Measurements from ENCODE around the gene SLC27A3.

SLC27A3 gene, protein sequence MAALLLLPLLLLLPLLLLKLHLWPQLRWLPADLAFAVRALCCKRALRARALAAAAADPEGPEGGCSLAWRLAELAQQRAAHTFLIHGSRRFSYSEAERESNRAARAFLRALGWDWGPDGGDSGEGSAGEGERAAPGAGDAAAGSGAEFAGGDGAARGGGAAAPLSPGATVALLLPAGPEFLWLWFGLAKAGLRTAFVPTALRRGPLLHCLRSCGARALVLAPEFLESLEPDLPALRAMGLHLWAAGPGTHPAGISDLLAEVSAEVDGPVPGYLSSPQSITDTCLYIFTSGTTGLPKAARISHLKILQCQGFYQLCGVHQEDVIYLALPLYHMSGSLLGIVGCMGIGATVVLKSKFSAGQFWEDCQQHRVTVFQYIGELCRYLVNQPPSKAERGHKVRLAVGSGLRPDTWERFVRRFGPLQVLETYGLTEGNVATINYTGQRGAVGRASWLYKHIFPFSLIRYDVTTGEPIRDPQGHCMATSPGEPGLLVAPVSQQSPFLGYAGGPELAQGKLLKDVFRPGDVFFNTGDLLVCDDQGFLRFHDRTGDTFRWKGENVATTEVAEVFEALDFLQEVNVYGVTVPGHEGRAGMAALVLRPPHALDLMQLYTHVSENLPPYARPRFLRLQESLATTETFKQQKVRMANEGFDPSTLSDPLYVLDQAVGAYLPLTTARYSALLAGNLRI

DNA sequence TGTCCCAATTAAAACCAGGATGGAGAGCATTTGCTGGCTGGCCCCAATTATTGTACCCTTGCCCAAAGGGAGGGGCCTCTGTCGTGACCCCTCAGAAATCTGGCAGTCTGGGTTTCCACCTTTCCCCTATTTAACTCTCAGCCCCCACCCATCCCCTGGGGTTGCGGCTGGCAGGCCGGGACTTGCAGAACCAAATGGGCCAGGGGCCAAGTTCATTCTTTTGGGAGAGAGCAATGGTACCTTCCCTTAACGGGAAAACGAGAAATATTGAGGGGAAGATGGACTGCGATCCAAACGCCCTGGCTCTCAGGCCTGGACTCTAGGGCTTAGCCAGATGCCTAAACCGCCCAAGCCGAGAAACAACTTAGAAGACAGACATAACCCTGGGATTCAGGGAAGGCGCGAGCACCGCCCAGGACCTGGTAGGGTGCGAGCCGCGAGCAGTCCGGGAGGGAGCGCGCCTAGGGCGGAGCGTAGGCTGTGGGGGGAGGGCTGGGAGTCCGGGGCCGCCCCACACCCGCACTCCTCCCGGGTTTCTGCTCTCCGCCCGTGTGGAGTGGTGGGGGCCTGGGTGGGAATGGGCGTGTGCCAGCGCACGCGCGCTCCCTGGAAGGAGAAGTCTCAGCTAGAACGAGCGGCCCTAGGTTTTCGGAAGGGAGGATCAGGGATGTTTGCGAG is at the start of gene SLC27A3:
TSS of gene SLC27A3 (plus strand) at position 628 of the 678 bp plus-strand sequence. CDS start 91 bp downstream, outside the sequence.
- ATAC-seq, result peak; percentile 49; the same call in 2 of the 3 replicates
- TF ChIP-seq GLIS3 (CRISPR knock-in tag; IDR thresholded peaks at IDR 0.05), result no peak
- TF ChIP-seq, protein P1, sequence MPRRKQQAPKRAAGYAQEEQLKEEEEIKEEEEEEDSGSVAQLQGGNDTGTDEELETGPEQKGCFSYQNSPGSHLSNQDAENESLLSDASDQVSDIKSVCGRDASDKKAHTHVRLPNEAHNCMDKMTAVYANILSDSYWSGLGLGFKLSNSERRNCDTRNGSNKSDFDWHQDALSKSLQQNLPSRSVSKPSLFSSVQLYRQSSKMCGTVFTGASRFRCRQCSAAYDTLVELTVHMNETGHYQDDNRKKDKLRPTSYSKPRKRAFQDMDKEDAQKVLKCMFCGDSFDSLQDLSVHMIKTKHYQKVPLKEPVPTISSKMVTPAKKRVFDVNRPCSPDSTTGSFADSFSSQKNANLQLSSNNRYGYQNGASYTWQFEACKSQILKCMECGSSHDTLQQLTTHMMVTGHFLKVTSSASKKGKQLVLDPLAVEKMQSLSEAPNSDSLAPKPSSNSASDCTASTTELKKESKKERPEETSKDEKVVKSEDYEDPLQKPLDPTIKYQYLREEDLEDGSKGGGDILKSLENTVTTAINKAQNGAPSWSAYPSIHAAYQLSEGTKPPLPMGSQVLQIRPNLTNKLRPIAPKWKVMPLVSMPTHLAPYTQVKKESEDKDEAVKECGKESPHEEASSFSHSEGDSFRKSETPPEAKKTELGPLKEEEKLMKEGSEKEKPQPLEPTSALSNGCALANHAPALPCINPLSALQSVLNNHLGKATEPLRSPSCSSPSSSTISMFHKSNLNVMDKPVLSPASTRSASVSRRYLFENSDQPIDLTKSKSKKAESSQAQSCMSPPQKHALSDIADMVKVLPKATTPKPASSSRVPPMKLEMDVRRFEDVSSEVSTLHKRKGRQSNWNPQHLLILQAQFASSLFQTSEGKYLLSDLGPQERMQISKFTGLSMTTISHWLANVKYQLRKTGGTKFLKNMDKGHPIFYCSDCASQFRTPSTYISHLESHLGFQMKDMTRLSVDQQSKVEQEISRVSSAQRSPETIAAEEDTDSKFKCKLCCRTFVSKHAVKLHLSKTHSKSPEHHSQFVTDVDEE (CRISPR knock-in tag; IDR thresholded peaks at IDR 0.05), result no peak
- TF ChIP-seq ZFP3 (CRISPR knock-in tag; IDR thresholded peaks at IDR 0.05), result no peak
- no peak for TF ChIP-seq CSDC2 (CRISPR knock-in tag; IDR thresholded peaks at IDR 0.05)
- TF ChIP-seq PPARA (CRISPR knock-in tag; IDR thresholded peaks at IDR 0.05; ENCODE audit: borderline replicate concordance), result no peak
- TF ChIP-seq BACH2 (CRISPR knock-in tag; IDR thresholded peaks at IDR 0.05; ENCODE audit: borderline replicate concordance), result no peak
- TF ChIP-seq ZNF8 (CRISPR knock-in tag; IDR thresholded peaks at IDR 0.05), result no peak
- no peak for TF ChIP-seq TOX (CRISPR knock-in tag; IDR thresholded peaks at IDR 0.05; ENCODE audit: borderline replicate concordance)
- no peak for TF ChIP-seq OSR1 (CRISPR knock-in tag; IDR thresholded peaks at IDR 0.05)
- TF ChIP-seq, protein P2, sequence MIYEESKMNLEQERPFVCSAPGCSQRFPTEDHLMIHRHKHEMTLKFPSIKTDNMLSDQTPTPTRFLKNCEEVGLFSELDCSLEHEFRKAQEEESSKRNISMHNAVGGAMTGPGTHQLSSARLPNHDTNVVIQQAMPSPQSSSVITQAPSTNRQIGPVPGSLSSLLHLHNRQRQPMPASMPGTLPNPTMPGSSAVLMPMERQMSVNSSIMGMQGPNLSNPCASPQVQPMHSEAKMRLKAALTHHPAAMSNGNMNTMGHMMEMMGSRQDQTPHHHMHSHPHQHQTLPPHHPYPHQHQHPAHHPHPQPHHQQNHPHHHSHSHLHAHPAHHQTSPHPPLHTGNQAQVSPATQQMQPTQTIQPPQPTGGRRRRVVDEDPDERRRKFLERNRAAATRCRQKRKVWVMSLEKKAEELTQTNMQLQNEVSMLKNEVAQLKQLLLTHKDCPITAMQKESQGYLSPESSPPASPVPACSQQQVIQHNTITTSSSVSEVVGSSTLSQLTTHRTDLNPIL (CRISPR knock-in tag; IDR thresholded peaks at IDR 0.05; ENCODE audit: low read depth), result no peak
- TF ChIP-seq ISL1 (CRISPR knock-in tag; IDR thresholded peaks at IDR 0.05), result no peak
- TF ChIP-seq ARNTL (CRISPR knock-in tag; IDR thresholded peaks at IDR 0.05; ENCODE audit: borderline replicate concordance, low read depth), result no peak

DNA sequence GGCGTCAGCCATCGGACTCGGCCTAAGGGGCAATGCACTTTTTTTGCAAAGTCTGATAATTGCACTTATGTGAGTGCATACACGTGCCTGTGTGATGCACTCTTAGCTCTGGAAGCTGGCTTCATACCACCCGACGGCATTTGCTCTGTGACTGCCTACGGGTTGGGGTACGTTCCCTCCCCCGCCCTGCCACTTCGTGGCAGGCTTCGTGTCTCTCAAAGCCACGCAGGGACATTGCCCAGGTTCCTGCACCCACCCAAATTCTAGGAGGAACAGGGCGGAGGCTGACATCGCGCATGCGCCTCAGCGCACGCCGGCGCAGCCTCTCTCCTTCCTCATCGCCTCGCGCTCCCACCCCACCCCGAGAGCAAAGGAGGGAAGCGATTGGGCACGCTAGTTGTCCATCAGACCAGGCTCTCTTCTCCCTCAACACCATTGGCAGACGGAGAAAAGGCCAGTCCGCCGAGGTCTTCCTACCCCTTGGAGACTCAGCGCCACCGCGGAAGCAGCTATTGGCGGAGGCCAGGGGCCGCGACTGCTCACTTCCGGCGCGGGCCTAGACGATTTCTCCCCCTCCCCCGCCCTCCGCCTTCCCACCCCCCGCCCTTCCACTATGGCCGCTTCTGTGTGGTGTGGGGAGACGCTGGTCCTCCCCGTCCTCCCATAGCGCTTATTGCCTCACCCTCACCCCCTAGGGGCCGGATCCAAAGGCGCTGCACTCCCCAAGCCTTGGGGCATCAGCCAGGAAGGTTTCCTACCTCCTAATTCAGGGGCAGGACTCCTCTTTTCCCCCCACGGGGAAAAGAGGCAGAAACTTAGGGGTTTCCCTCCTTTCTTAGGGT is 47.5 kb upstream of the SLC27A3 start, which contains the start of gene INTS3:
TSS of gene INTS3 (plus strand) at position 588 of the 842 bp plus-strand sequence. CDS start 585 bp downstream, outside the sequence.
- ATAC-seq, result peak; percentile 100
- TF ChIP-seq PPARA (CRISPR knock-in tag; IDR thresholded peaks at IDR 0.05; ENCODE audit: borderline replicate concordance) (no peak), TCF4 (CRISPR knock-in tag; IDR thresholded peaks at IDR 0.05; ENCODE audit: borderline replicate concordance) (no peak), CSDC2 (CRISPR knock-in tag; IDR thresholded peaks at IDR 0.05) (0 out of 2 replicates have a peak, but pooled peaks have one; percentile 32)

DNA sequence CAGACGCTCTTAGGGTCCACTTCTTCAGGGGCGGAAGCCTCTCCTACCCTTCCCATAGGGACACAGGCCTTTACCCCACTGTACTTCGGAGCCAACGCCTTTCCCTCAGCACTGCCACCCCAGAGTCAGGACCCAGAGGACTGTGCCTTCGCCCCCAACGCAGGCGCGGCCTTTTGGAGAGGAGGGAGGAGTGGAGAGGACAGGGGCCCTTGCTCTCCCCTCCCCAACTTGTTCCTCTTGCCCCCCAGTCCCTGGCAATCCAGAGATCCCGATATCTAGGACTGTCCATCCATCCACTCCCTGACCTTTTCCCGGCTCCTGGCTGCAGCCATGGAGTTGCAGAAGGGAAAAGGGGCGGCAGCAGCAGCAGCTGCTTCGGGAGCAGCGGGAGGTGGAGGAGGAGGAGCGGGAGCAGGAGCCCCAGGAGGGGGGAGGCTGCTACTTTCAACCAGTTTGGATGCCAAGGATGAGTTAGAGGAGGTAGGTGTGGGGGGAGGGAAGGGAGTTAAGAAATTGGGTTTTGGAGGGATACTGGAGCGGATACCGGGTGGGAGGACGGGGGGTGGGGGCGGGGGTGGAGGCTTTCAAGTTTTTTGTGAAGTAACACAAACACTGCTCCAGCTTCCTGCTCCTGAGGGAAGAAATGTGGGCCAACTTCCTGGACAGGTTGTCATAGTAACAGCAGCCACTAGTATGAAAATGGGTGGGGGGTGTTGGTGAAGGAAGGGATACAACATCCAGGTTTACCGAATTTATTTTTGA is 46.7 kb upstream of the SLC27A3 start:
- no peak for TF ChIP-seq ZNF8 (CRISPR knock-in tag; IDR thresholded peaks at IDR 0.05)
- no peak for TF ChIP-seq GLIS3 (CRISPR knock-in tag; IDR thresholded peaks at IDR 0.05)
- no peak for TF ChIP-seq SNAI2 (CRISPR knock-in tag; IDR thresholded peaks at IDR 0.05)
- TF ChIP-seq ZNF565 (CRISPR knock-in tag; conservative IDR thresholded peaks at IDR 0.05; ENCODE audit: low read depth), result no peak
- TF ChIP-seq, protein P3, sequence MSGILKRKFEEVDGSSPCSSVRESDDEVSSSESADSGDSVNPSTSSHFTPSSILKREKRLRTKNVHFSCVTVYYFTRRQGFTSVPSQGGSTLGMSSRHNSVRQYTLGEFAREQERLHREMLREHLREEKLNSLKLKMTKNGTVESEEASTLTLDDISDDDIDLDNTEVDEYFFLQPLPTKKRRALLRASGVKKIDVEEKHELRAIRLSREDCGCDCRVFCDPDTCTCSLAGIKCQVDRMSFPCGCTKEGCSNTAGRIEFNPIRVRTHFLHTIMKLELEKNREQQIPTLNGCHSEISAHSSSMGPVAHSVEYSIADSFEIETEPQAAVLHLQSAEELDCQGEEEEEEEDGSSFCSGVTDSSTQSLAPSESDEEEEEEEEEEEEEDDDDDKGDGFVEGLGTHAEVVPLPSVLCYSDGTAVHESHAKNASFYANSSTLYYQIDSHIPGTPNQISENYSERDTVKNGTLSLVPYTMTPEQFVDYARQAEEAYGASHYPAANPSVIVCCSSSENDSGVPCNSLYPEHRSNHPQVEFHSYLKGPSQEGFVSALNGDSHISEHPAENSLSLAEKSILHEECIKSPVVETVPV (CRISPR knock-in tag; IDR thresholded peaks at IDR 0.05), result no peak
- TF ChIP-seq ZFP3 (CRISPR knock-in tag; IDR thresholded peaks at IDR 0.05), result no peak
- no peak for TF ChIP-seq ARNTL (CRISPR knock-in tag; IDR thresholded peaks at IDR 0.05; ENCODE audit: borderline replicate concordance, low read depth)
- no peak for TF ChIP-seq PPARA (CRISPR knock-in tag; IDR thresholded peaks at IDR 0.05; ENCODE audit: borderline replicate concordance)
- TF ChIP-seq RARB (CRISPR knock-in tag; IDR thresholded peaks at IDR 0.05), result no peak
- TF ChIP-seq, protein P2 (CRISPR knock-in tag; IDR thresholded peaks at IDR 0.05; ENCODE audit: low read depth), result no peak
- TF ChIP-seq, protein P4, sequence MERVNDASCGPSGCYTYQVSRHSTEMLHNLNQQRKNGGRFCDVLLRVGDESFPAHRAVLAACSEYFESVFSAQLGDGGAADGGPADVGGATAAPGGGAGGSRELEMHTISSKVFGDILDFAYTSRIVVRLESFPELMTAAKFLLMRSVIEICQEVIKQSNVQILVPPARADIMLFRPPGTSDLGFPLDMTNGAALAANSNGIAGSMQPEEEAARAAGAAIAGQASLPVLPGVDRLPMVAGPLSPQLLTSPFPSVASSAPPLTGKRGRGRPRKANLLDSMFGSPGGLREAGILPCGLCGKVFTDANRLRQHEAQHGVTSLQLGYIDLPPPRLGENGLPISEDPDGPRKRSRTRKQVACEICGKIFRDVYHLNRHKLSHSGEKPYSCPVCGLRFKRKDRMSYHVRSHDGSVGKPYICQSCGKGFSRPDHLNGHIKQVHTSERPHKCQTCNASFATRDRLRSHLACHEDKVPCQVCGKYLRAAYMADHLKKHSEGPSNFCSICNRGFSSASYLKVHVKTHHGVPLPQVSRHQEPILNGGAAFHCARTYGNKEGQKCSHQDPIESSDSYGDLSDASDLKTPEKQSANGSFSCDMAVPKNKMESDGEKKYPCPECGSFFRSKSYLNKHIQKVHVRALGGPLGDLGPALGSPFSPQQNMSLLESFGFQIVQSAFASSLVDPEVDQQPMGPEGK (CRISPR knock-in tag; IDR thresholded peaks at IDR 0.05; ENCODE audit: borderline replicate concordance), result no peak
- no peak for TF ChIP-seq ZC3H10 (CRISPR knock-in tag; IDR thresholded peaks at IDR 0.05)
- TF ChIP-seq TCF4 (CRISPR knock-in tag; IDR thresholded peaks at IDR 0.05; ENCODE audit: borderline replicate concordance), result no peak
- TF ChIP-seq CSDC2 (CRISPR knock-in tag; IDR thresholded peaks at IDR 0.05), result no peak
- no peak for TF ChIP-seq ZNF70 (CRISPR knock-in tag; IDR thresholded peaks at IDR 0.05)
- TF ChIP-seq ISL1 (CRISPR knock-in tag; IDR thresholded peaks at IDR 0.05), result no peak
- no peak for TF ChIP-seq TOX (CRISPR knock-in tag; IDR thresholded peaks at IDR 0.05; ENCODE audit: borderline replicate concordance)
- peak; percentile 20 for ATAC-seq

All from SK-N-SH treated with all-trans-retinoic acid at 6 μM for 48 hours (cell line).